Astrocyte (in vitro differentiated cells and primary cell): ENCODE data around the gene PDGFRB.

Experiments
- EZH2 ChIP-seq: IDR thresholded peaks from 2 replicates; pipeline ENCODE4 v1.6.1; 2012; ENCODE audit warnings: mild to moderate bottlenecking, low read length, inconsistent platforms; ENCODE audit not compliant: insufficient read depth
- TF ChIP-seq, protein P1 (sequence below): IDR thresholded peaks from 2 replicates; pipeline ENCODE4 v1.5.1; 2011; ENCODE audit warnings: low read depth, mild to moderate bottlenecking, inconsistent platforms, low read length, moderate library complexity; ENCODE audit not compliant: insufficient read depth

- TF ChIP-seq EZH2 = no peak
- TF ChIP-seq, protein P1, sequence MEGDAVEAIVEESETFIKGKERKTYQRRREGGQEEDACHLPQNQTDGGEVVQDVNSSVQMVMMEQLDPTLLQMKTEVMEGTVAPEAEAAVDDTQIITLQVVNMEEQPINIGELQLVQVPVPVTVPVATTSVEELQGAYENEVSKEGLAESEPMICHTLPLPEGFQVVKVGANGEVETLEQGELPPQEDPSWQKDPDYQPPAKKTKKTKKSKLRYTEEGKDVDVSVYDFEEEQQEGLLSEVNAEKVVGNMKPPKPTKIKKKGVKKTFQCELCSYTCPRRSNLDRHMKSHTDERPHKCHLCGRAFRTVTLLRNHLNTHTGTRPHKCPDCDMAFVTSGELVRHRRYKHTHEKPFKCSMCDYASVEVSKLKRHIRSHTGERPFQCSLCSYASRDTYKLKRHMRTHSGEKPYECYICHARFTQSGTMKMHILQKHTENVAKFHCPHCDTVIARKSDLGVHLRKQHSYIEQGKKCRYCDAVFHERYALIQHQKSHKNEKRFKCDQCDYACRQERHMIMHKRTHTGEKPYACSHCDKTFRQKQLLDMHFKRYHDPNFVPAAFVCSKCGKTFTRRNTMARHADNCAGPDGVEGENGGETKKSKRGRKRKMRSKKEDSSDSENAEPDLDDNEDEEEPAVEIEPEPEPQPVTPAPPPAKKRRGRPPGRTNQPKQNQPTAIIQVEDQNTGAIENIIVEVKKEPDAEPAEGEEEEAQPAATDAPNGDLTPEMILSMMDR = no peak
These were observed 16.9 kb downstream of the PDGFRB start for GRCh38 chr5:150138551-150139265.
